ENCODE results near the gene NIPA2.

Gene NIPA2

GRCh38 chr15:22902981-22903380, 64.5 kb downstream of the NIPA2 start:
- H4K20me1 ChIP-seq (ENCODE audit: control insufficient read depth, insufficient read depth, low read depth, low read length) = no peaks in the 10 kb centered on the region
- no peaks in the 10 kb centered on the region for H3K4me1 ChIP-seq (ENCODE audit: control insufficient read depth, low read length)
- no peaks in the 10 kb centered on the region for H3K79me2 ChIP-seq (ENCODE audit: control insufficient read depth, low read length)
- no peaks in the 10 kb centered on the region for H3F3A ChIP-seq (ENCODE audit: control insufficient read depth, insufficient read depth)
- TF ChIP-seq CTCF (IDR thresholded peaks at IDR 0.05; ENCODE audit: low read depth, low read length, poor library complexity, severe bottlenecking) = no peak
- no peak for TF ChIP-seq EZH2phosphoT487 (IDR thresholded peaks at IDR 0.05; ENCODE audit: borderline replicate concordance, low read length)
- no peaks in the 10 kb centered on the region for H3K27me3 ChIP-seq (ENCODE audit: control insufficient read depth, low read length)
- H3K36me3 ChIP-seq (ENCODE audit: control insufficient read depth, low read length) = no peaks in the 10 kb centered on the region
- H3K4me3 ChIP-seq (ENCODE audit: low read length) = no peak overlapping the region
- no peaks in the 10 kb centered on the region for H3K9me3 ChIP-seq (ENCODE audit: control insufficient read depth, insufficient read depth, low read length)
- no peaks in the 10 kb centered on the region for H3K9me2 ChIP-seq (replicated peaks; ENCODE audit: control insufficient read depth, low read length)
- no peak overlapping the region for H3K27ac ChIP-seq (ENCODE audit: low read depth, low read length)
- H3K4me2 ChIP-seq (ENCODE audit: low read length) = no peak overlapping the region

GRCh38 chr15:22903427-22903826, 65.0 kb downstream of the NIPA2 start:
- H3K36me3 ChIP-seq (ENCODE audit: control insufficient read depth, low read length) = no peaks in the 10 kb centered on the region
- no peaks in the 10 kb centered on the region for H3K27me3 ChIP-seq (ENCODE audit: control insufficient read depth, low read length)
- H3K4me1 ChIP-seq (ENCODE audit: control insufficient read depth, low read length) = no peaks in the 10 kb centered on the region
- no peak overlapping the region for H3K27ac ChIP-seq (ENCODE audit: low read depth, low read length)
- H3K9me2 ChIP-seq (replicated peaks; ENCODE audit: control insufficient read depth, low read length) = no peaks in the 10 kb centered on the region
- no peaks in the 10 kb centered on the region for H3F3A ChIP-seq (ENCODE audit: control insufficient read depth, insufficient read depth)
- H3K4me2 ChIP-seq (ENCODE audit: low read length) = no peak overlapping the region
- H3K79me2 ChIP-seq (ENCODE audit: control insufficient read depth, low read length) = no peaks in the 10 kb centered on the region
- no peaks in the 10 kb centered on the region for H3K9me3 ChIP-seq (ENCODE audit: control insufficient read depth, insufficient read depth, low read length)
- H3K4me3 ChIP-seq (ENCODE audit: low read length) = no peak overlapping the region
- TF ChIP-seq CTCF (IDR thresholded peaks at IDR 0.05; ENCODE audit: low read depth, low read length, poor library complexity, severe bottlenecking) = no peak
- TF ChIP-seq EZH2phosphoT487 (IDR thresholded peaks at IDR 0.05; ENCODE audit: borderline replicate concordance, low read length) = no peak
- H4K20me1 ChIP-seq (ENCODE audit: control insufficient read depth, insufficient read depth, low read depth, low read length) = no peaks in the 10 kb centered on the region

- Histone ChIP-seq H3K27ac (ENCODE audit: low read depth, low read length) (no peak overlapping the region), H3F3A (ENCODE audit: control insufficient read depth, insufficient read depth) (no peaks in the 10 kb centered on the region), H3K9me2 (replicated peaks; ENCODE audit: control insufficient read depth, low read length) (no peaks in the 10 kb centered on the region), H3K27me3 (ENCODE audit: control insufficient read depth, low read length) (no peaks in the 10 kb centered on the region), H3K79me2 (ENCODE audit: control insufficient read depth, low read length) (no peaks in the 10 kb centered on the region), H4K20me1 (ENCODE audit: control insufficient read depth, insufficient read depth, low read depth, low read length) (no peaks in the 10 kb centered on the region), H3K4me2 (ENCODE audit: low read length) (no peak overlapping the region), H3K4me3 (ENCODE audit: low read length) (no peak overlapping the region), H3K4me1 (ENCODE audit: control insufficient read depth, low read length) (no peaks in the 10 kb centered on the region), H3K9me3 (ENCODE audit: control insufficient read depth, insufficient read depth, low read length) (no peaks in the 10 kb centered on the region), H3K36me3 (ENCODE audit: control insufficient read depth, low read length) (no peaks in the 10 kb centered on the region)
- TF ChIP-seq CTCF (IDR thresholded peaks at IDR 0.05; ENCODE audit: low read depth, low read length, poor library complexity, severe bottlenecking) (no peak), EZH2phosphoT487 (IDR thresholded peaks at IDR 0.05; ENCODE audit: borderline replicate concordance, low read length) (no peak)
Measured at GRCh38 chr15:22903961-22904534, 65.6 kb downstream of the NIPA2 start.

Data from DOHH2 (cell line).